ENCODE data around the gene PLA2G4E. TPM values are rescaled to one million over a fixed set of nuclear protein-coding genes. Genes with fewer than 3 reads are reported as not detected.

The PLA2G4E gene
- polyA plus RNA-seq, 2 of the 4 experiments (the other 2 are of a cell fraction), result 0.01 TPM; not detected in 1

GRCh38 chr15:41932101-41932500 is 88.7 kb downstream of the PLA2G4E start:
- H3K4me3 ChIP-seq, result no peak overlapping the region
- DNase-seq (ENCODE audit: low read depth in 1 of 2, low spot score in 1 of 2), result no peak
- no peak for FAIRE-seq
- CTCF ChIA-PET, result interaction anchor here (1.8 to 2.2 kb wide), 2 partner anchors 11 to 41 kb away, joined by 7 to 10 read pairs; partner anchors contain the start of gene EHD4
- 95% methylated on average over 9 of the region's 9 CpGs for WGBS (ENCODE audit: missing lambda C conversion rate)
- ATAC-seq, result no peak
- TF ChIP-seq HEYL (CRISPR knock-in tag; IDR thresholded peaks at IDR 0.05) (no peak), RNF2 (IDR thresholded peaks at IDR 0.05; ENCODE audit: borderline replicate concordance, low read depth) (no peak), EP300 (IDR thresholded peaks at IDR 0.05) (no peak), ELK1 (IDR thresholded peaks at IDR 0.05; ENCODE audit: low read depth, low read length) (no peak), EHF (CRISPR knock-in tag; IDR thresholded peaks at IDR 0.05) (no peak), ESRRA (IDR thresholded peaks at IDR 0.05; ENCODE audit: borderline replicate concordance, low read length) (no peak), SMC3 (IDR thresholded peaks at IDR 0.05) (no peak), CBX8 (IDR thresholded peaks at IDR 0.05) (no peak)
- TF ChIP-seq, protein P1, sequence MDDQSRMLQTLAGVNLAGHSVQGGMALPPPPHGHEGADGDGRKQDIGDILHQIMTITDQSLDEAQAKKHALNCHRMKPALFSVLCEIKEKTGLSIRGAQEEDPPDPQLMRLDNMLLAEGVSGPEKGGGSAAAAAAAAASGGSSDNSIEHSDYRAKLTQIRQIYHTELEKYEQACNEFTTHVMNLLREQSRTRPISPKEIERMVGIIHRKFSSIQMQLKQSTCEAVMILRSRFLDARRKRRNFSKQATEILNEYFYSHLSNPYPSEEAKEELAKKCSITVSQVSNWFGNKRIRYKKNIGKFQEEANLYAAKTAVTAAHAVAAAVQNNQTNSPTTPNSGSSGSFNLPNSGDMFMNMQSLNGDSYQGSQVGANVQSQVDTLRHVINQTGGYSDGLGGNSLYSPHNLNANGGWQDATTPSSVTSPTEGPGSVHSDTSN (IDR thresholded peaks at IDR 0.05), result no peak
- POLR2A ChIA-PET, result interaction anchor here (0.7 kb wide), 1 partner anchor 388 kb away, joined by 3 read pairs; the partner anchor contains the start of gene RPAP1
- H3K4me2 ChIP-seq, result no peak overlapping the region
- H3K27ac ChIP-seq, result peak overlapping the region; percentile 3 to 75; a peak in 3 of 6 replicates
- no peaks in the 10 kb centered on the region for H3K9me3 ChIP-seq
- peaks cover 73% of the 10 kb centered on the region for H3K4me1 ChIP-seq

Other genes with a start within 250 kb of the PLA2G4E start
- 2.5 and 4.3 TPM in 2 replicates for gene MAPKBP1, start 246.6 kb downstream of the PLA2G4E start, polyA plus RNA-seq (2011; rRNA removed)
- gene MAPKBP1, start 246.6 kb downstream of the PLA2G4E start, polyA plus RNA-seq (2017; fragmentation: RNase III; extraction: RNeasy Plus Mini Kit Qiagen cat#74134 plus additional on column Dnase treatment), result 6.1 to 6.2 TPM (median 6.1 TPM) in 3 replicates
- gene JMJD7, start 192.9 kb downstream of the PLA2G4E start, polyA plus RNA-seq (2011; rRNA removed), result 3.1 and 3.8 TPM in 2 replicates
- gene JMJD7, start 192.9 kb downstream of the PLA2G4E start, polyA plus RNA-seq (2017; fragmentation: RNase III; extraction: RNeasy Plus Mini Kit Qiagen cat#74134 plus additional on column Dnase treatment), result 3.0 to 3.9 TPM (median 3.4 TPM) in 3 replicates
- 1.7 and 2.6 TPM in 2 replicates for gene PLA2G4B, start 182.2 kb downstream of the PLA2G4E start, polyA plus RNA-seq (2011; rRNA removed)
- gene PLA2G4B, start 182.2 kb downstream of the PLA2G4E start, polyA plus RNA-seq (2017; fragmentation: RNase III; extraction: RNeasy Plus Mini Kit Qiagen cat#74134 plus additional on column Dnase treatment), result 2.2 to 2.7 TPM (median 2.2 TPM) in 3 replicates
- gene SPTBN5, start 127.0 kb downstream of the PLA2G4E start, polyA plus RNA-seq (2011; rRNA removed), result 0.05 and 0.08 TPM in 2 replicates
- 0.17 to 0.24 TPM (median 0.22 TPM) in 3 replicates for gene SPTBN5, start 127.0 kb downstream of the PLA2G4E start, polyA plus RNA-seq (2017; fragmentation: RNase III; extraction: RNeasy Plus Mini Kit Qiagen cat#74134 plus additional on column Dnase treatment)
- 9.0 and 9.3 TPM in 2 replicates for gene EHD4, start 48.5 kb downstream of the PLA2G4E start, polyA plus RNA-seq (2011; rRNA removed)
- 8.2 to 9.6 TPM (median 8.9 TPM) in 3 replicates for gene EHD4, start 48.5 kb downstream of the PLA2G4E start, polyA plus RNA-seq (2017; fragmentation: RNase III; extraction: RNeasy Plus Mini Kit Qiagen cat#74134 plus additional on column Dnase treatment)
- not detected in 2 replicates for gene PLA2G4D, start 73.5 kb upstream of the PLA2G4E start, polyA plus RNA-seq (2011; rRNA removed)
- gene PLA2G4D, start 73.5 kb upstream of the PLA2G4E start, polyA plus RNA-seq (2017; fragmentation: RNase III; extraction: RNeasy Plus Mini Kit Qiagen cat#74134 plus additional on column Dnase treatment), result not detected in 3 replicates
- not detected in 2 replicates for gene PLA2G4F, start 135.6 kb upstream of the PLA2G4E start, polyA plus RNA-seq (2011; rRNA removed)
- gene PLA2G4F, start 135.6 kb upstream of the PLA2G4E start, polyA plus RNA-seq (2017; fragmentation: RNase III; extraction: RNeasy Plus Mini Kit Qiagen cat#74134 plus additional on column Dnase treatment), result not detected in 3 replicates
- 33.3 and 38.1 TPM in 2 replicates for gene VPS39, start 187.3 kb upstream of the PLA2G4E start, polyA plus RNA-seq (2011; rRNA removed)
- 16.7 to 19.5 TPM (median 18.3 TPM) in 3 replicates for gene VPS39, start 187.3 kb upstream of the PLA2G4E start, polyA plus RNA-seq (2017; fragmentation: RNase III; extraction: RNeasy Plus Mini Kit Qiagen cat#74134 plus additional on column Dnase treatment)